HCT116 (cell line): ENCODE data around the gene NHERF1.

Source experiments
- CBX3 ChIP-seq: IDR thresholded peaks from 2 replicates; pipeline ENCODE4 v1.6.1; 2012; ENCODE audit warnings: low read depth
- CEBPB ChIP-seq: IDR thresholded peaks from 2 replicates; pipeline ENCODE4 v1.6.1; 2012; ENCODE audit warnings: low read depth
- EGR1 ChIP-seq: IDR thresholded peaks from 2 replicates; pipeline ENCODE4 v1.6.1; 2012; ENCODE audit warnings: low read depth
- EZH2 ChIP-seq: fragments of 200-600 bp; sonication (generic); IDR thresholded peaks from 2 replicates; pipeline ENCODE4 v1.6.1; 2017; ENCODE audit warnings: antibody characterized with exemption, mixed run types
- EZH2phosphoT487 ChIP-seq: fragments of 200-600 bp; IDR thresholded peaks from 2 replicates; pipeline ENCODE4 v1.6.1; 2018; ENCODE audit warnings: antibody characterized with exemption, borderline replicate concordance
- FOSL1 ChIP-seq: IDR thresholded peaks from 2 replicates; pipeline ENCODE4 v1.6.1; 2012; ENCODE audit warnings: low read depth
- JUND ChIP-seq: IDR thresholded peaks from 2 replicates; pipeline ENCODE4 v1.6.1; 2012
- MAX ChIP-seq: IDR thresholded peaks from 2 replicates; pipeline ENCODE4 v1.6.1; 2012
- POLR2A ChIP-seq: IDR thresholded peaks from 2 replicates; pipeline ENCODE4 v1.7.0; 2011; ENCODE audit warnings: borderline replicate concordance; ENCODE audit not compliant: insufficient read depth, insufficient read length; ENCODE audit errors: extremely low read depth
- SIN3A ChIP-seq: IDR thresholded peaks from 2 replicates; pipeline ENCODE4 v1.6.1; 2012; ENCODE audit warnings: low read depth
- SP1 ChIP-seq: IDR thresholded peaks from 2 replicates; pipeline ENCODE4 v1.6.1; 2012; ENCODE audit warnings: low read depth
- ZBTB33 ChIP-seq: IDR thresholded peaks from 2 replicates; pipeline ENCODE4 v1.6.1; 2011; ENCODE audit warnings: mild to moderate bottlenecking, low read length, moderate library complexity; ENCODE audit not compliant: insufficient replicate concordance; ENCODE audit errors: extremely low read depth
- TF ChIP-seq, protein P1 (sequence below), 3 experiments: fragments of 200-600 bp in 1 of 3; sonication (generic) in 1 of 3; IDR thresholded peaks in 2 of 3; conservative IDR thresholded peaks in 1 of 3; 2 replicates each; pipeline ENCODE4 v1.5.1; 2012 to 2017; ENCODE audit warnings: low read depth in 2 of 3, low read length in 2 of 3, antibody characterized with exemption in 1 of 3, borderline replicate concordance in 1 of 3, control low read depth in 1 of 3, mild to moderate bottlenecking in 1 of 3, mixed read lengths in 1 of 3, mixed run types in 1 of 3, moderate library complexity in 1 of 3; ENCODE audit not compliant: insufficient read depth in 1 of 3

- TF ChIP-seq, protein P1, sequence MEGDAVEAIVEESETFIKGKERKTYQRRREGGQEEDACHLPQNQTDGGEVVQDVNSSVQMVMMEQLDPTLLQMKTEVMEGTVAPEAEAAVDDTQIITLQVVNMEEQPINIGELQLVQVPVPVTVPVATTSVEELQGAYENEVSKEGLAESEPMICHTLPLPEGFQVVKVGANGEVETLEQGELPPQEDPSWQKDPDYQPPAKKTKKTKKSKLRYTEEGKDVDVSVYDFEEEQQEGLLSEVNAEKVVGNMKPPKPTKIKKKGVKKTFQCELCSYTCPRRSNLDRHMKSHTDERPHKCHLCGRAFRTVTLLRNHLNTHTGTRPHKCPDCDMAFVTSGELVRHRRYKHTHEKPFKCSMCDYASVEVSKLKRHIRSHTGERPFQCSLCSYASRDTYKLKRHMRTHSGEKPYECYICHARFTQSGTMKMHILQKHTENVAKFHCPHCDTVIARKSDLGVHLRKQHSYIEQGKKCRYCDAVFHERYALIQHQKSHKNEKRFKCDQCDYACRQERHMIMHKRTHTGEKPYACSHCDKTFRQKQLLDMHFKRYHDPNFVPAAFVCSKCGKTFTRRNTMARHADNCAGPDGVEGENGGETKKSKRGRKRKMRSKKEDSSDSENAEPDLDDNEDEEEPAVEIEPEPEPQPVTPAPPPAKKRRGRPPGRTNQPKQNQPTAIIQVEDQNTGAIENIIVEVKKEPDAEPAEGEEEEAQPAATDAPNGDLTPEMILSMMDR (IDR thresholded peaks at IDR 0.05 in 2 of 3, conservative IDR thresholded peaks at IDR 0.05 in 1 of 3; ENCODE audit: borderline replicate concordance in 1 of 3, insufficient read depth in 1 of 3, low read depth in 2 of 3, low read length in 2 of 3) = no peak
- TF ChIP-seq CEBPB = no peak
- no peak for TF ChIP-seq MAX
- TF ChIP-seq SP1 = no peak
- no peak for TF ChIP-seq SIN3A
- no peak for TF ChIP-seq ZBTB33
- TF ChIP-seq EGR1 = no peak
- TF ChIP-seq POLR2A = no peak
- TF ChIP-seq FOSL1 = no peak
- TF ChIP-seq JUND = no peak
- TF ChIP-seq EZH2phosphoT487 = no peak
- TF ChIP-seq EZH2 = no peak
- TF ChIP-seq CBX3 = no peak
Measured at GRCh38 chr17:74801896-74802295, 53.5 kb downstream of the NHERF1 start.
